Fibroblast of lung (primary cell): ENCODE measurements around the gene PPP1CB. TPM values are rescaled to one million over a fixed set of nuclear protein-coding genes. Genes with fewer than 3 reads are reported as not detected.
"Not testable (repeated sequence)": the region's sequence is repeated elsewhere in the genome, so short reads cannot be mapped to it uniquely, and the experiment has no call there.

ENCODE experiments used
- DNase-seq, 2 donors: peaks; one replicate each; pipeline versions ENCODE4 v3.0.0 to v3.0.0-alpha.2; 2010; ENCODE audit warnings: low read depth in 2 of 2
- H2AFZ ChIP-seq: 2 replicates; pipeline ENCODE4 v1.5.1; 2012; ENCODE audit warnings: low read length, control low read depth, inconsistent platforms
- H3K27ac ChIP-seq: 2 replicates; pipeline ENCODE4 v1.5.1; 2011; ENCODE audit warnings: low read length, control low read depth; ENCODE audit not compliant: insufficient read depth
- H3K27me3 ChIP-seq: 2 replicates; pipeline ENCODE4 v1.5.1; 2011; ENCODE audit warnings: mild to moderate bottlenecking, low read length; ENCODE audit not compliant: control insufficient read depth, insufficient read depth
- H3K36me3 ChIP-seq: 2 replicates; pipeline ENCODE4 v1.5.1; 2011; ENCODE audit warnings: low read length; ENCODE audit not compliant: control insufficient read depth, insufficient read depth
- H3K4me1 ChIP-seq: 2 replicates; pipeline ENCODE4 v1.5.1; 2011; ENCODE audit warnings: low read length; ENCODE audit not compliant: control insufficient read depth, insufficient read depth; ENCODE audit errors: extremely low read depth
- H3K4me2 ChIP-seq: 2 replicates; pipeline ENCODE4 v1.5.1; 2011; ENCODE audit warnings: low read length, control low read depth; ENCODE audit not compliant: insufficient read depth; ENCODE audit errors: extremely low read depth
- H3K4me3 ChIP-seq, 4 experiments: fragments of 200-600 bp in 1 of 4; sonication (generic) in 1 of 4; replicated peaks in 1 of 4; 2 replicates each; pipeline ENCODE4 v1.5.1; 2011 to 2016; ENCODE audit warnings: low read length in 4 of 4, low read depth in 3 of 4, mild to moderate bottlenecking in 3 of 4, control low read depth in 2 of 4, inconsistent platforms in 1 of 4, mixed read lengths in 1 of 4; ENCODE audit not compliant: insufficient read depth in 1 of 4; ENCODE audit errors: control extremely low read depth in 1 of 4
- H3K79me2 ChIP-seq: 2 replicates; pipeline ENCODE4 v1.5.1; 2012; ENCODE audit warnings: mild to moderate bottlenecking, low read length, inconsistent platforms; ENCODE audit not compliant: control insufficient read depth, insufficient read depth
- H3K9ac ChIP-seq: 2 replicates; pipeline ENCODE4 v1.5.1; 2011; ENCODE audit warnings: mild to moderate bottlenecking, low read length, control low read depth; ENCODE audit not compliant: insufficient read depth
- H3K9me3 ChIP-seq: 2 replicates; pipeline ENCODE4 v1.5.1; 2012; ENCODE audit warnings: low read depth, low read length; ENCODE audit not compliant: control insufficient read depth, insufficient read depth
- H4K20me1 ChIP-seq: 2 replicates; pipeline ENCODE4 v1.5.1; 2011; ENCODE audit warnings: low read length; ENCODE audit not compliant: control insufficient read depth, insufficient read depth; ENCODE audit errors: extremely low read depth
- EZH2 ChIP-seq: IDR thresholded peaks from 2 replicates; pipeline ENCODE4 v1.5.1; 2012; ENCODE audit warnings: low read length, control low read depth, mild to moderate bottlenecking; ENCODE audit errors: missing control alignments
- polyA plus RNA-seq, 2 donors: library from polyadenylated mRNA; depleted of rRNA in 1 of 2; stranded (reverse) in 1 of 2; unstranded in 1 of 2; fragments of >200 nt; gene quantifications; 2 replicates each; pipeline ENCODE4 v1.2.1, GENCODE V29; 2011 to 2012; ENCODE audit warnings: missing spikeins in 1 of 2
- total RNA-seq: library from RNA; depleted of rRNA; stranded (reverse); fragments of >200 nt; gene quantifications from 2 replicates; pipeline ENCODE4 v1.2.1, GENCODE V29; 2014
- TF ChIP-seq, protein P1 (sequence below), 2 donors: IDR thresholded peaks in 1 of 2; conservative IDR thresholded peaks in 1 of 2; 1 replicate in 1 of 2; 2 replicates in 1 of 2; pipeline ENCODE4 v1.5.1; 2011 to 2012; ENCODE audit warnings: low read length in 2 of 2, control low read depth in 1 of 2, inconsistent platforms in 1 of 2, low read depth in 1 of 2, mild to moderate bottlenecking in 1 of 2

Gene PPP1CB
- total and polyA plus RNA-seq, 2 donors (not counting 1 experiment from before 2014, with no cell fraction given): 172 to 179 TPM

- Histone ChIP-seq H3K4me2 (no peak overlapping the region), H2AFZ (no peak overlapping the region), H3K79me2 (peaks cover 7% of the 10 kb centered on the region), H3K4me3 (no peak overlapping the region), H3K27me3 (no peaks in the 10 kb centered on the region), H3K4me1 (no peaks in the 10 kb centered on the region), H3K9me3 (no peaks in the 10 kb centered on the region), H3K9ac (no peak overlapping the region), H4K20me1 (no peaks in the 10 kb centered on the region), H3K36me3 (peaks cover 14% of the 10 kb centered on the region), H3K27ac (no peak overlapping the region)
- TF ChIP-seq EZH2: no peak
- TF ChIP-seq, protein P1, sequence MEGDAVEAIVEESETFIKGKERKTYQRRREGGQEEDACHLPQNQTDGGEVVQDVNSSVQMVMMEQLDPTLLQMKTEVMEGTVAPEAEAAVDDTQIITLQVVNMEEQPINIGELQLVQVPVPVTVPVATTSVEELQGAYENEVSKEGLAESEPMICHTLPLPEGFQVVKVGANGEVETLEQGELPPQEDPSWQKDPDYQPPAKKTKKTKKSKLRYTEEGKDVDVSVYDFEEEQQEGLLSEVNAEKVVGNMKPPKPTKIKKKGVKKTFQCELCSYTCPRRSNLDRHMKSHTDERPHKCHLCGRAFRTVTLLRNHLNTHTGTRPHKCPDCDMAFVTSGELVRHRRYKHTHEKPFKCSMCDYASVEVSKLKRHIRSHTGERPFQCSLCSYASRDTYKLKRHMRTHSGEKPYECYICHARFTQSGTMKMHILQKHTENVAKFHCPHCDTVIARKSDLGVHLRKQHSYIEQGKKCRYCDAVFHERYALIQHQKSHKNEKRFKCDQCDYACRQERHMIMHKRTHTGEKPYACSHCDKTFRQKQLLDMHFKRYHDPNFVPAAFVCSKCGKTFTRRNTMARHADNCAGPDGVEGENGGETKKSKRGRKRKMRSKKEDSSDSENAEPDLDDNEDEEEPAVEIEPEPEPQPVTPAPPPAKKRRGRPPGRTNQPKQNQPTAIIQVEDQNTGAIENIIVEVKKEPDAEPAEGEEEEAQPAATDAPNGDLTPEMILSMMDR (conservative IDR thresholded peaks at IDR 0.05 in 1 of 2, IDR thresholded peaks at IDR 0.05 in 1 of 2; ENCODE audit: low read depth in 1 of 2, low read length in 2 of 2): no peak
- DNase-seq: no peak
These were observed 30.8 kb downstream of the PPP1CB start for GRCh38 chr2:28782423-28782822.

DNA sequence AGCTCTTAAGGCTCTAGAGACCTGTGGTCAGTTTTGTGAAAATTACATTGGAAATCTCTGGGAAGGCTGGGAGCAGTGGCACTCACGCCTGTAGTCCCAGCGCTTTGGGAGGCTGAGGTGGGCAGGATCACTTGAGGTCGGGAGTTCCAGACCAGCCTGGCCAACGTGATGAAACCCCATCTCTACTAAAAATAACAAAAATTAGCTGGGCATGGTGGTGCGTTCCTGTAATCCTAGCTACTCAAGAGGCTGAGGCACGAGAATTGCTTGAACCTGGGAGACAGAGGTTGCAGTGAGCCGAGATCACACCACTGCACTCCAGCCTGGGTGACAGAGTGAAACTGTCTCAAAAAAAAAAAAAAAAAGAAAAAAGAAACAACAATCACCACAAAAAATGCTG is 32.9 kb downstream of the PPP1CB start:
- H4K20me1 ChIP-seq: not testable (repeated sequence)

GRCh38 chr2:28796620-28797019 is 45.0 kb downstream of the PPP1CB start:
- no peak for DNase-seq
- Histone ChIP-seq H3K27me3 (no peaks in the 10 kb centered on the region), H3K4me3 (no peak overlapping the region), H3K79me2 (peaks cover 21% of the 10 kb centered on the region), H3K9ac (no peak overlapping the region), H3K9me3 (no peaks in the 10 kb centered on the region), H2AFZ (no peak overlapping the region), H3K36me3 (peaks cover 7% of the 10 kb centered on the region), H4K20me1 (no peaks in the 10 kb centered on the region), H3K4me1 (no peaks in the 10 kb centered on the region), H3K4me2 (no peak overlapping the region), H3K27ac (no peak overlapping the region)
- TF ChIP-seq, protein P1 (conservative IDR thresholded peaks at IDR 0.05 in 1 of 2, IDR thresholded peaks at IDR 0.05 in 1 of 2; ENCODE audit: low read depth in 1 of 2, low read length in 2 of 2): no peak
- TF ChIP-seq EZH2: no peak

More for the DNA sequence above, 32.9 kb downstream of the PPP1CB start:
- not testable (repeated sequence) for H3K4me1 ChIP-seq, H3K9ac ChIP-seq, H3K79me2 ChIP-seq, H3K4me3 ChIP-seq, H3K9me3 ChIP-seq, H3K4me2 ChIP-seq, H3K27me3 ChIP-seq, DNase-seq, H3K27ac ChIP-seq, H2AFZ ChIP-seq
- peaks cover 14% of the 10 kb centered on the region for H3K36me3 ChIP-seq
